ENCODE results near the gene PTPRU. TPM values are rescaled to one million over a fixed set of nuclear protein-coding genes. Genes with fewer than 3 reads are reported as not detected.

Gene PTPRU
- total RNA-seq, 2 donors from 2014 or later, result 28.7 to 47.8 TPM

DNA sequence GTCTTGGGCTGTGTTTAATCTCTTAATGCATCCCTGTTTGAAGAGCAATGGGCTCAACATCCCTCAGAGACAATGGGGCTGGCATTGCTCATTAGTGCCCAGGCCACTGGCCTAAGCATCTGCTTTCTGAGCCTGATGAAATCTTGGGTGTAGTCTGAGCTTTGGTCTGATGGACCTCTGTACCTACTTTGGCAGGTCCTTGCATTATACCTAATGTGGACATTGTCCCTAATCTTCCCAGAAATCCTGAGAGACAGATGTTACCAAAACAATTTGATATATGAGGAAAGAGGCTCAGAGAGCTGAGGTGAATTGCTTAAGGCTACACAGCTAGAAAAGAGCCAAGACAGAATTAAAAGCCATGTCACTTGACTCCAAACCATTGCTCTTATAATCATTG, 95.0 kb downstream of the PTPRU start:
- no peak overlapping the region for H3K4me3 ChIP-seq
- no peaks in the 10 kb centered on the region for H3K27me3 ChIP-seq (replicated peaks; ENCODE audit: insufficient read depth)
- DNase-seq (ENCODE audit: low spot score), result no peak
- TF ChIP-seq, protein P1, sequence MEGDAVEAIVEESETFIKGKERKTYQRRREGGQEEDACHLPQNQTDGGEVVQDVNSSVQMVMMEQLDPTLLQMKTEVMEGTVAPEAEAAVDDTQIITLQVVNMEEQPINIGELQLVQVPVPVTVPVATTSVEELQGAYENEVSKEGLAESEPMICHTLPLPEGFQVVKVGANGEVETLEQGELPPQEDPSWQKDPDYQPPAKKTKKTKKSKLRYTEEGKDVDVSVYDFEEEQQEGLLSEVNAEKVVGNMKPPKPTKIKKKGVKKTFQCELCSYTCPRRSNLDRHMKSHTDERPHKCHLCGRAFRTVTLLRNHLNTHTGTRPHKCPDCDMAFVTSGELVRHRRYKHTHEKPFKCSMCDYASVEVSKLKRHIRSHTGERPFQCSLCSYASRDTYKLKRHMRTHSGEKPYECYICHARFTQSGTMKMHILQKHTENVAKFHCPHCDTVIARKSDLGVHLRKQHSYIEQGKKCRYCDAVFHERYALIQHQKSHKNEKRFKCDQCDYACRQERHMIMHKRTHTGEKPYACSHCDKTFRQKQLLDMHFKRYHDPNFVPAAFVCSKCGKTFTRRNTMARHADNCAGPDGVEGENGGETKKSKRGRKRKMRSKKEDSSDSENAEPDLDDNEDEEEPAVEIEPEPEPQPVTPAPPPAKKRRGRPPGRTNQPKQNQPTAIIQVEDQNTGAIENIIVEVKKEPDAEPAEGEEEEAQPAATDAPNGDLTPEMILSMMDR (IDR thresholded peaks at IDR 0.05), result no peak
- no peaks in the 10 kb centered on the region for H3K9me3 ChIP-seq
- no peak for ATAC-seq (ENCODE audit: insufficient number of reproducible peaks, low FRiP score, low read depth)
- no peak overlapping the region for H3K27ac ChIP-seq
- H3K36me3 ChIP-seq, result no peaks in the 10 kb centered on the region
- no peaks in the 10 kb centered on the region for H3K4me1 ChIP-seq (ENCODE audit: control insufficient read depth in 1 of 2, low read depth in 2 of 2)

DNA sequence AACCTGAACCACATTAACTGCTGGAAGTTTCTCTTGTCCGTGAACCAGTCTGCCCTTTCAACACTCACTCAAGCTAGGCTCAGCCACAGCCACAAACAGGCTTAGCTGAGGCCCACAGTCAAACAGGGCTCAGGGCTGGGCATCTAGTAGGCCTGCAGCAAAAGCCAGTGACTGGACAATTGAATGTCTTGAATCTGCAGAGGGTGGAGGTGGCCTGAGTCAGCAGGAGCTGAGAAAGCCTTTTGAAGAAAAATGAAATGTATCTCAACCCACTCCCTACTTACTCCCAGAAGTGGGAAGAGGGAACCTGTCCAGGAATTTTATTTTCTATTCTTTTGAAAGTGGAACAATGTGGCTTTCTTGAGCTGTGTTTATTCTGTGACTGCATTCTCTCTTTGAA, 95.4 kb downstream of the PTPRU start:
- no peaks in the 10 kb centered on the region for H3K27me3 ChIP-seq (replicated peaks; ENCODE audit: insufficient read depth)
- no peak overlapping the region for H3K4me3 ChIP-seq
- DNase-seq (ENCODE audit: low spot score) (no peak), ATAC-seq (ENCODE audit: insufficient number of reproducible peaks, low FRiP score, low read depth) (no peak)
- no peaks in the 10 kb centered on the region for H3K4me1 ChIP-seq (ENCODE audit: control insufficient read depth in 1 of 2, low read depth in 2 of 2)
- H3K36me3 ChIP-seq, result no peaks in the 10 kb centered on the region
- no peak overlapping the region for H3K27ac ChIP-seq
- TF ChIP-seq, protein P1 (IDR thresholded peaks at IDR 0.05), result no peak
- no peaks in the 10 kb centered on the region for H3K9me3 ChIP-seq

- H3K4me1 ChIP-seq (ENCODE audit: control insufficient read depth in 1 of 2, low read depth in 2 of 2), result no peaks in the 10 kb centered on the region
- ATAC-seq (ENCODE audit: insufficient number of reproducible peaks, low FRiP score, low read depth), result no peak
These were observed 95.9 kb downstream of the PTPRU start for GRCh38 chr1:29332204-29332603.

GRCh38 chr1:29333008-29333407, 96.7 kb downstream of the PTPRU start:
- no peaks in the 10 kb centered on the region for H3K9me3 ChIP-seq
- H3K4me3 ChIP-seq, result no peak overlapping the region
- DNase-seq (ENCODE audit: low spot score) (no peak), ATAC-seq (ENCODE audit: insufficient number of reproducible peaks, low FRiP score, low read depth) (no peak)
- TF ChIP-seq, protein P1 (IDR thresholded peaks at IDR 0.05), result no peak
- H3K27me3 ChIP-seq (replicated peaks; ENCODE audit: insufficient read depth), result no peaks in the 10 kb centered on the region
- H3K36me3 ChIP-seq, result no peaks in the 10 kb centered on the region
- H3K4me1 ChIP-seq (ENCODE audit: control insufficient read depth in 1 of 2, low read depth in 2 of 2), result no peaks in the 10 kb centered on the region
- H3K27ac ChIP-seq, result no peak overlapping the region

More at GRCh38 chr1:29332204-29332603, 95.9 kb downstream of the PTPRU start:
- H3K36me3 ChIP-seq, result no peaks in the 10 kb centered on the region
- no peak overlapping the region for H3K27ac ChIP-seq
- no peaks in the 10 kb centered on the region for H3K27me3 ChIP-seq (replicated peaks; ENCODE audit: insufficient read depth)
- no peaks in the 10 kb centered on the region for H3K9me3 ChIP-seq
- TF ChIP-seq, protein P1 (IDR thresholded peaks at IDR 0.05), result no peak
- no peak overlapping the region for H3K4me3 ChIP-seq
- no peak for DNase-seq (ENCODE audit: low spot score)

GRCh38 chr1:29335573-29335972, 99.3 kb downstream of the PTPRU start:
- H3K27me3 ChIP-seq (replicated peaks; ENCODE audit: insufficient read depth), result no peaks in the 10 kb centered on the region
- TF ChIP-seq, protein P1 (IDR thresholded peaks at IDR 0.05), result no peak
- DNase-seq (ENCODE audit: low spot score) (no peak), ATAC-seq (ENCODE audit: insufficient number of reproducible peaks, low FRiP score, low read depth) (no peak)
- no peaks in the 10 kb centered on the region for H3K4me1 ChIP-seq (ENCODE audit: control insufficient read depth in 1 of 2, low read depth in 2 of 2)
- no peak overlapping the region for H3K27ac ChIP-seq
- H3K4me3 ChIP-seq, result no peak overlapping the region
- no peaks in the 10 kb centered on the region for H3K9me3 ChIP-seq
- no peaks in the 10 kb centered on the region for H3K36me3 ChIP-seq

Measured in thoracic aorta (tissue), 2 donors.